Thyroid gland (tissue), 4 donors: ENCODE measurements around the gene IFIT3.

Experiments used
- POLR2A ChIP-seq, 2 donors: fragments of 450-650 bp; IDR thresholded peaks; one replicate each; pipeline ENCODE4 v1.6.1; 2017; ENCODE audit warnings: antibody characterized with exemption in 2 of 2, mild to moderate bottlenecking in 2 of 2, moderate library complexity in 1 of 2
- TF ChIP-seq, protein P1 (sequence below), 6 experiments: fragments of 200-600 bp in 3 of 6; fragments of 450-650 bp in 3 of 6; sonication (generic) in 3 of 6; IDR thresholded peaks; one replicate each; pipeline ENCODE4 v1.5.1; 2016 to 2019; ENCODE audit warnings: antibody characterized with exemption in 6 of 6, mild to moderate bottlenecking in 2 of 6, inconsistent platforms in 1 of 6, moderate library complexity in 1 of 6

DNA sequence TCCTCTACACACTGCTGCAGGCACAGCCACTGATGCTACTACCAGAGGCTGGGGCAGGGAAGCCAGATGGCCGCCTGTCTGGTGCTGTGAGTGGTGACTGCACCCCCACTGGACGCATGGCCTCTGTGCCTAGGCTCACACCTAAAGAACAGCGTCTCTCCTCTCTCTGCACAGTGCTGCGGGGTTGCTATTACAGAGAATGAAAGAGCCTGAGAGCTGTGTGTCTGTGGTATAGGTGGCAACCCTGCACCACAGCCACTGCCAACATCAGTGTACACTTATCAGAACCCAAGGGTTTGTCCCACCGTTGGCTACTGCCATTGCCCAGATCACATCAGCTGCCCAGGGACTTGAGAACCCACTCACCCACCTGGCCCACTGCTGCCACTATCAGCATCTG lies 30.0 kb upstream of the IFIT3 start:
- TF ChIP-seq, protein P1, sequence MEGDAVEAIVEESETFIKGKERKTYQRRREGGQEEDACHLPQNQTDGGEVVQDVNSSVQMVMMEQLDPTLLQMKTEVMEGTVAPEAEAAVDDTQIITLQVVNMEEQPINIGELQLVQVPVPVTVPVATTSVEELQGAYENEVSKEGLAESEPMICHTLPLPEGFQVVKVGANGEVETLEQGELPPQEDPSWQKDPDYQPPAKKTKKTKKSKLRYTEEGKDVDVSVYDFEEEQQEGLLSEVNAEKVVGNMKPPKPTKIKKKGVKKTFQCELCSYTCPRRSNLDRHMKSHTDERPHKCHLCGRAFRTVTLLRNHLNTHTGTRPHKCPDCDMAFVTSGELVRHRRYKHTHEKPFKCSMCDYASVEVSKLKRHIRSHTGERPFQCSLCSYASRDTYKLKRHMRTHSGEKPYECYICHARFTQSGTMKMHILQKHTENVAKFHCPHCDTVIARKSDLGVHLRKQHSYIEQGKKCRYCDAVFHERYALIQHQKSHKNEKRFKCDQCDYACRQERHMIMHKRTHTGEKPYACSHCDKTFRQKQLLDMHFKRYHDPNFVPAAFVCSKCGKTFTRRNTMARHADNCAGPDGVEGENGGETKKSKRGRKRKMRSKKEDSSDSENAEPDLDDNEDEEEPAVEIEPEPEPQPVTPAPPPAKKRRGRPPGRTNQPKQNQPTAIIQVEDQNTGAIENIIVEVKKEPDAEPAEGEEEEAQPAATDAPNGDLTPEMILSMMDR (IDR thresholded peaks at IDR 0.05), result no peak
- no peak for TF ChIP-seq POLR2A (IDR thresholded peaks at IDR 0.05)
